ENCODE data around the gene UPP1.

Gene UPP1

DNA sequence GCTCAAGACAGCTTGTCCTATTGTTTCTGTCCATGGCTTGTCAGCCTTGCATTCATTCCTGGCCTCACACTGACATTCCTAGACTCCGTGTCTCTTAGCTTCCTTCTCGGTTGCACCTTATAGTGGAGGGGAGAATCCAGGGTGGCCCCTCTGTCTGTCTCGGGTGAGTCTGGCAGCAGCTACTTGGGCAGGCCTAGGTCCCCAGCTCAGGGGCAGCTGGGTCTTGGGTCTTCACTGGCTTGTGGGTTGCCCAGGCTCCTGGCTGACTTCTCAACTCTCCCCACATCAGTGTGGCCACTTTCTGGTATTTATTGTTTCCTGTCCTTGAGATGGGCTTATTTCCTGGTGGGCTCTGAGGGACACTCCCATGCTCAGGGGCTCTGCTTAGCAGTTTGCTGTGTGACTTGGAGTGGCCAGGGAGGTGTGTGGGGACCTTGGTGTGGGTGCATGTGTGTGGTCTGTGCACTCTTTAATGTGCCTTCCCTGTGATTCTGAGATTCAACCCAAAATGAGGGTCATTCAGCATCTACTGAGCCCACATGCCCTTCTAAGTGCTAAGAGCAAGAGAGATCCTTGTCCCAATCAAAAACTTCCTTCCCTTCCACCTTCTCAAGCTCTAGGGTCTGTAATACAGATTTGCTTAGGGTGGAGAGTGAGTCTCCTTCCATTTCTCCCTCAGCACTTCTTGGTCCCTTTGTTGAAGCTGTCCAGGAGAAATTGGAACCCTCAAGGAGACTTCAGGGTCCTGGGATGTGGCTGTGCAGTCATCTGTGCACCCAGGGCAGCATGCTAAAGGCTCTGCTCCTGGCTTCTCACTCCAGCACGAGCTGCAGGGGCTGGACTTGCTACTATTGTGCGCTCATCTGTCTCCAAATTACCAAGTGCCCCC is 20.1 kb downstream of the UPP1 start:
- no peak for TF ChIP-seq POLR2AphosphoS5 (IDR thresholded peaks at IDR 0.05; ENCODE audit: low read depth, low read length)
- no peak for TF ChIP-seq SIN3A (IDR thresholded peaks at IDR 0.05; ENCODE audit: borderline replicate concordance, insufficient read depth, low read length)
- TF ChIP-seq TAF1 (IDR thresholded peaks at IDR 0.05; ENCODE audit: borderline replicate concordance, insufficient read depth, low read length) = no peak
- TF ChIP-seq FOXP2 (optimal IDR thresholded peaks at IDR 0.05; ENCODE audit: borderline replicate concordance, extremely low read depth, extremely low read length, insufficient read depth) = no peak

GRCh38 chr7:48109848-48110663 is 21.0 kb downstream of the UPP1 start:
- TF ChIP-seq, protein P1, sequence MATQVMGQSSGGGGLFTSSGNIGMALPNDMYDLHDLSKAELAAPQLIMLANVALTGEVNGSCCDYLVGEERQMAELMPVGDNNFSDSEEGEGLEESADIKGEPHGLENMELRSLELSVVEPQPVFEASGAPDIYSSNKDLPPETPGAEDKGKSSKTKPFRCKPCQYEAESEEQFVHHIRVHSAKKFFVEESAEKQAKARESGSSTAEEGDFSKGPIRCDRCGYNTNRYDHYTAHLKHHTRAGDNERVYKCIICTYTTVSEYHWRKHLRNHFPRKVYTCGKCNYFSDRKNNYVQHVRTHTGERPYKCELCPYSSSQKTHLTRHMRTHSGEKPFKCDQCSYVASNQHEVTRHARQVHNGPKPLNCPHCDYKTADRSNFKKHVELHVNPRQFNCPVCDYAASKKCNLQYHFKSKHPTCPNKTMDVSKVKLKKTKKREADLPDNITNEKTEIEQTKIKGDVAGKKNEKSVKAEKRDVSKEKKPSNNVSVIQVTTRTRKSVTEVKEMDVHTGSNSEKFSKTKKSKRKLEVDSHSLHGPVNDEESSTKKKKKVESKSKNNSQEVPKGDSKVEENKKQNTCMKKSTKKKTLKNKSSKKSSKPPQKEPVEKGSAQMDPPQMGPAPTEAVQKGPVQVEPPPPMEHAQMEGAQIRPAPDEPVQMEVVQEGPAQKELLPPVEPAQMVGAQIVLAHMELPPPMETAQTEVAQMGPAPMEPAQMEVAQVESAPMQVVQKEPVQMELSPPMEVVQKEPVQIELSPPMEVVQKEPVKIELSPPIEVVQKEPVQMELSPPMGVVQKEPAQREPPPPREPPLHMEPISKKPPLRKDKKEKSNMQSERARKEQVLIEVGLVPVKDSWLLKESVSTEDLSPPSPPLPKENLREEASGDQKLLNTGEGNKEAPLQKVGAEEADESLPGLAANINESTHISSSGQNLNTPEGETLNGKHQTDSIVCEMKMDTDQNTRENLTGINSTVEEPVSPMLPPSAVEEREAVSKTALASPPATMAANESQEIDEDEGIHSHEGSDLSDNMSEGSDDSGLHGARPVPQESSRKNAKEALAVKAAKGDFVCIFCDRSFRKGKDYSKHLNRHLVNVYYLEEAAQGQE (IDR thresholded peaks at IDR 0.05; ENCODE audit: insufficient read depth in 1 of 2, low read depth in 2 of 2, low read length in 2 of 2) = no peak
- TF ChIP-seq SIN3A (IDR thresholded peaks at IDR 0.05; ENCODE audit: borderline replicate concordance, insufficient read depth, low read length) (peak; percentile 34; the same call in 1 of the 2 replicates), FOXP2 (optimal IDR thresholded peaks at IDR 0.05; ENCODE audit: borderline replicate concordance, extremely low read depth, extremely low read length, insufficient read depth) (no peak), POLR2AphosphoS5 (IDR thresholded peaks at IDR 0.05; ENCODE audit: low read depth, low read length) (no peak; the same call in 1 of the 2 replicates)

GRCh38 chr7:48110868-48111267 is 21.8 kb downstream of the UPP1 start:
- no peak for TF ChIP-seq POLR2AphosphoS5 (IDR thresholded peaks at IDR 0.05; ENCODE audit: low read depth, low read length)
- TF ChIP-seq FOXP2 (optimal IDR thresholded peaks at IDR 0.05; ENCODE audit: borderline replicate concordance, extremely low read depth, extremely low read length, insufficient read depth) = no peak
- TF ChIP-seq TAF1 (IDR thresholded peaks at IDR 0.05; ENCODE audit: borderline replicate concordance, insufficient read depth, low read length) = no peak
- TF ChIP-seq, protein P1 (IDR thresholded peaks at IDR 0.05; ENCODE audit: insufficient read depth in 1 of 2, low read depth in 2 of 2, low read length in 2 of 2) = no peak
- no peak for TF ChIP-seq SIN3A (IDR thresholded peaks at IDR 0.05; ENCODE audit: borderline replicate concordance, insufficient read depth, low read length)

DNA sequence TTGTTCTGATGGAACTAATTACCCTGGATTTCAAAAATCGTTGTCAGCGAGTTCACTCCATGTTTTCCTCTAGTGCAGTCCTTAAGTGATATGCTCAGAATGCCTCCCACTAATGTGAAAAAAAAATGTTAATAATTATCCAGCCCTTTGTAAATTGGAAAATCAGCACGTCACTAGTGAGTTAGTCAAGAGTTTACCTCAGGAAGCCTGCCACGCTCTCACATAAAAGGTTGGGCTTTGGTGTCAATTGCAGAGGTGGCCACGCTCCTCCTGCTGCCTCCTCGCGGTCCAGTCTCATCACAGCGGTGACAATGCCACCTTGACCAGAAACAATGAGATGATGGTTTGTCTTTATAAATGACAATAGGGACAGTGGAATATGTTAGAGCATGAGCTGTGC is 22.5 kb downstream of the UPP1 start:
- no peak for TF ChIP-seq TAF1 (IDR thresholded peaks at IDR 0.05; ENCODE audit: borderline replicate concordance, insufficient read depth, low read length)
- TF ChIP-seq POLR2AphosphoS5 (IDR thresholded peaks at IDR 0.05; ENCODE audit: low read depth, low read length) = no peak
- TF ChIP-seq FOXP2 (optimal IDR thresholded peaks at IDR 0.05; ENCODE audit: borderline replicate concordance, extremely low read depth, extremely low read length, insufficient read depth) = no peak
- TF ChIP-seq, protein P1 (IDR thresholded peaks at IDR 0.05; ENCODE audit: insufficient read depth in 1 of 2, low read depth in 2 of 2, low read length in 2 of 2) = no peak
- no peak for TF ChIP-seq SIN3A (IDR thresholded peaks at IDR 0.05; ENCODE audit: borderline replicate concordance, insufficient read depth, low read length)

- TF ChIP-seq POLR2AphosphoS5 (IDR thresholded peaks at IDR 0.05; ENCODE audit: low read depth, low read length) = no peak
- no peak for TF ChIP-seq FOXP2 (optimal IDR thresholded peaks at IDR 0.05; ENCODE audit: borderline replicate concordance, extremely low read depth, extremely low read length, insufficient read depth)
- TF ChIP-seq, protein P1 (IDR thresholded peaks at IDR 0.05; ENCODE audit: insufficient read depth in 1 of 2, low read depth in 2 of 2, low read length in 2 of 2) = no peak
- no peak for TF ChIP-seq SIN3A (IDR thresholded peaks at IDR 0.05; ENCODE audit: borderline replicate concordance, insufficient read depth, low read length)
- no peak for TF ChIP-seq TAF1 (IDR thresholded peaks at IDR 0.05; ENCODE audit: borderline replicate concordance, insufficient read depth, low read length)
Measured at GRCh38 chr7:48112401-48113165, 23.5 kb downstream of the UPP1 start.
